Stimulated activated CD8-positive, alpha-beta memory T cell treated with anti-CD3 and anti-CD28 coated beads, Interleukin-7, amount 100 ng/mL, for 1 hour (primary cell): ENCODE measurements around the gene CHI3L1.

Source experiments
- DNase-seq, 2 donors: peaks; one replicate each; pipeline ENCODE4 v3.0.0-alpha.2; 2020; ENCODE audit warnings: low read depth in 2 of 2

Gene CHI3L1

DNA sequence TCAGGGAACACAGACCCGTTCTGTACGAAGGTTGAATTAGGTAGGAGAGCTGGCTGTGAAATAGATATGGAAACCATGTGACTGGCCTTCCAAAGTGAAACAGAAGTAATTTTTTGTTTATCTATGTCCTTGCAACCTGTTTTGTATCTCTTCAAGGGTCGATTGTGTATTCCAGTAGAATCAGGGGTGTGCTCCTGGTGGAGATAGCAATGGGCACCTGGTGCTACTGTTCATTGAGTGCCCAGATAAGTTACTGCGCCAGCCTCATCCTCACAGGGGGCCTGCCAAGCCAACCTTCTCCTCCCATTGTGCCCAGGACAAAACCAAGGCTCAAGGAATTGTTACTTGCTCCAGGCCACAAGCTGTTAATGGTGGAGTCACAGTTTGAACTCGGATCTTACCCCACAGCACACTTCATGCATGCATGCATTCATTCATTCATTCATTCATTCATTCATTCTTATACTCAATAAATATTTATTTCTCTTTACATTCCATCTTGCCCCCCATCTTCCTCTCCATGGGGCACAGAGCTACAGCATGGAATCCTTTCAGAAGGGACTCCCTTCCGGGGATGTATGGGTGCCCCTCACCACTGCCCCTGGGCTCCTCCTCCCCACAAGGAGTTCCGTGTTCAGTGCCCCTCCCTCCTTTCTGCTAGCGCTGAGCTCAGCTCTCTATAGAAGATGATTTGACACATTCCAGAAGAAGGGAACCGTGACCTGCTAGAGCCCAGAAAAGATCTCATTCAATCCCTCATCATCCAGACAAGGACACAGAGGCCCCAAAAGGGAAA is 34.9 kb downstream of the CHI3L1 start:
- DNase-seq, result no peak

- no peak for DNase-seq
Measured at GRCh38 chr1:203150511-203151297, 35.8 kb downstream of the CHI3L1 start.

DNA sequence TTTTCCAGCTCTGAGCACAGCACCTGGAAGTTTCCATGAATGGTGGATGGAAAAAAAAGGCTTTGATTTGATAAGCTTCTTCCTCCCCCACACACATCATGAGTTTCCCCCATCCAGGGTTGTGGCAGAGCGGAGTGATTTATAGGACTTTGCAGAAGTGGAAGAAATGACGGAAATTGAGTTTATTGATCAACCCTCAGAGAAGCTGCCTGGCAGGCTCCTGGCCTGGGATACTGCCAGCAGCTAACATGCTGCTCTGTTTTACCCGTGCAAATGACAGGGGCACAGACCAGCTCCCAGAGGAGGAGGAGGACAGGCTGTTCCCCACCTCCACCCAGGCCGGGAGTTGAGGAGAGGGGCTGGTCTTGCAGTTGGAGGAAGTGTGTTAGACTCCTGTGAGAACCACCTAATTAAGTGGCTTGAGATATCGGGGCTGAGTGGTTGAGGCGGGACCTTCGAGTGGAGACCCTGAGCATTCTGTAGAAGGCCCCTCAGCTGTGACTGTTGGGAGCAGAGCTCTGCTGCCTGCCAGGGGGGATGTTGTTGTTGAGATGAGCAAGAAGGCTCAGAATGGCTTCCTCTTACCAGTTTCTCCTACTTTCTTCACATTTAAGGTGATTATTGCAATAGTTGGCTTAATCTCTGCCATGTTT is 37.2 kb downstream of the CHI3L1 start:
- no peak for DNase-seq

DNA sequence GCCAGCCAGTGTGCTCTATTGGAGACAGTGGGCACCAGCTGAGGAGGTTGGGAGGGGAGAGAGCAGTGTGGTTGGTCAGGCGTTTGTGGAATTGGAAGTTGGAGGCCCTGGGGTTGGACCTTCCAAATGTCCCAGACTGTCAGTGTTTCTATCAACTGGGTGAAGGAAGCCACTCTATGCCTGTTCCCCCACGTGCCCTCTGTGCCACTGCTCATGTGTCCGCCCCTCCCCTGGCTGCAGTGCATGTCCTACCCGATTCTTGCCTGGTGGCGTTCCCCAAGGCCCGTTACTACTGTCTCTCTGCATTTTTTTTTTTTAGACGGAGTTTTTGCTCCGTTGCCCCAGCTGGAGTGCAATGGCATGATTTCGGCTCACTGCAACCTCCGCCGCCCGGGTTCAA is 37.9 kb downstream of the CHI3L1 start:
- DNase-seq, result no peak

GRCh38 chr1:203148127-203148526 is 38.4 kb downstream of the CHI3L1 start:
- no peak for DNase-seq

- DNase-seq, result no peak
Measured at GRCh38 chr1:203147376-203147775, 39.1 kb downstream of the CHI3L1 start.

GRCh38 chr1:203146537-203146936 is 40.0 kb downstream of the CHI3L1 start:
- no peak for DNase-seq

GRCh38 chr1:203146042-203146369 is 40.5 kb downstream of the CHI3L1 start:
- DNase-seq, result no peak

- DNase-seq, result no peak
Measured at GRCh38 chr1:203145321-203146041, 41.0 kb downstream of the CHI3L1 start.

- no peak for DNase-seq
Measured at GRCh38 chr1:203144661-203145060, 41.8 kb downstream of the CHI3L1 start.

GRCh38 chr1:203143641-203144040 is 42.9 kb downstream of the CHI3L1 start:
- DNase-seq, result no peak

GRCh38 chr1:203142684-203143408 is 43.7 kb downstream of the CHI3L1 start:
- DNase-seq, result no peak

- DNase-seq, result no peak
Measured at GRCh38 chr1:203142124-203142523, 44.4 kb downstream of the CHI3L1 start.

GRCh38 chr1:203140743-203141520 is 45.6 kb downstream of the CHI3L1 start:
- no peak for DNase-seq

- DNase-seq, result no peak
Measured at GRCh38 chr1:203139976-203140475, 46.5 kb downstream of the CHI3L1 start.

- no peak for DNase-seq
Measured at GRCh38 chr1:203138066-203138465, 48.4 kb downstream of the CHI3L1 start.

GRCh38 chr1:203137324-203137723 is 49.2 kb downstream of the CHI3L1 start:
- DNase-seq, result no peak

DNA sequence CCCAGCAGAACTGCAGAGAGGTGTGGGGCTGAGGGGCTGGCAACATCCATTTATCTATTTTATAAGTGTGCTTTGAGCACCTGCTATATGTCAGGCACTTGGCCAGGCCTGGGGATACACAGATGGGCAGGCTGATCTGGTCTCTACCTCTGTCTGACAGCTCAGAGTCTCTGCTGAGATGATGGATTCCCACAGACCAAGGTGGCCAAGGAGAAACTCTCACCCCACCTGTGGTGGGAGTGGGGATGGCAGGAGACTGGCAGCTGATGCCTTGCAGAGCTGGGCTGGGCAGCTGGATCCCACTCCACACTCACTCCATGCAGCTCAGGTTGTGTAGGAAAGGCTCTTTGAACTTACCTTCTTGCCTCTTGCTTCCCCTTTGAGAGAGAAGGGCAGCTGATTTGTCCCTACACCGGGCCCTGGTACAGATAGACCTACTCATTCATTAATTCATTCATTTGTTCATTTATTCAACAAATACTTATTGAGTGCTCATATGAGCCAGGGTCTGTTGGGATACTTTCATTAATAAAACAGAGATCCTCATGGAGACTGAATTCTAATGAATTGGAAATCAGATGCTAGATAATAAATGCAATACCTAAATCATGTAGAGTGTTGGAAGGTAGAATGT is 50.0 kb downstream of the CHI3L1 start:
- DNase-seq, result no peak

DNA sequence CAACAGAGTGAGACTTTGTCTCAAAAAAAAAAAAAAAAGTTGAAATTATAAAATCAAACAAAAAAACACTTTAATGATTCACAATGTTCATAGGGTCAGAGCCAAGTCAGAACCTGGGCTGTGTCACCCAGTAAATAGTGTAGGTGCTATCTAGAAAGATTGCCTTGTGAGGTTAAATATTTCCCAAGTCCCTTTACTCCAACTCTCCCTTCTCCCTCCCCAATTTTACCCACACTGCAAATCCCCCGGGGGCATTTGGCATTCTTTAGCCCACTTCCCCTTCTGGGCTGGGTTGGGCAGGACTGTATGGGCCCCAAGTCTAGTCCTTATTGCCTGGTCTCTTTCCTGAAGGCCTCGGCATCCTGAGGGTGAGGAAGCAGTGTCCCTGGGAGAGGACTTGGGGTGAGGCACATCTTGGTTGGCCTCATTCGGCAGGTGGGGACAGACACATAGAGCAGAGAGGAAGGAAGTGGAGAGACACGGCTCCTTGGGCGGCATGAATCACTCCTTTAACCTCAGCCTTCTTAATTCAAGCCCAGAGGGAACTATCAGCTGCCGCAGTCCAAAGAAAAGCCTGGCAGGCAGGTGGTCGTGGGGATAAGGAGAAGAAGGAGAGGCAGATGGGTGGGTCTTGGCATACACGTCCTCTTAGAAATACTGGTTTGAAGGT is 50.7 kb downstream of the CHI3L1 start:
- no peak for DNase-seq
